ENCODE data around the gene ATP10A.

Gene ATP10A

GRCh38 chr15:25741256-25741580 is 121.9 kb downstream of the ATP10A start:
- H3K9me3 ChIP-seq (ENCODE audit: low read length): no peaks in the 10 kb centered on the region
- H3K27ac ChIP-seq (ENCODE audit: low read depth, low read length, poor library complexity, severe bottlenecking): no peak overlapping the region
- no peaks in the 10 kb centered on the region for H3F3A ChIP-seq (ENCODE audit: insufficient read depth, low read length)
- TF ChIP-seq EZH2 (IDR thresholded peaks at IDR 0.05; ENCODE audit: borderline replicate concordance, low read length) (no peak), CTCF (IDR thresholded peaks at IDR 0.05; ENCODE audit: low read length) (no peak)
- H3K4me1 ChIP-seq (ENCODE audit: insufficient read depth, low read length, severe bottlenecking): no peaks in the 10 kb centered on the region
- H2AFZ ChIP-seq (ENCODE audit: low read length): no peak overlapping the region
- no peaks in the 10 kb centered on the region for H3K9me2 ChIP-seq (ENCODE audit: low read depth, low read length)
- no peak overlapping the region for H3K4me2 ChIP-seq (ENCODE audit: low read length)
- no peaks in the 10 kb centered on the region for H3K27me3 ChIP-seq (ENCODE audit: insufficient read depth, low read length)
- H4K20me1 ChIP-seq (ENCODE audit: insufficient read depth, low read length): no peaks in the 10 kb centered on the region
- no peaks in the 10 kb centered on the region for H3K79me2 ChIP-seq (ENCODE audit: insufficient read depth, low read length)
- no peak overlapping the region for H3K9ac ChIP-seq (ENCODE audit: low read length)
- H3K36me3 ChIP-seq (ENCODE audit: insufficient read depth, low read length): no peaks in the 10 kb centered on the region
- H3K4me3 ChIP-seq (ENCODE audit: low read depth, low read length, poor library complexity, severe bottlenecking): no peak overlapping the region

- Histone ChIP-seq H3K9me2 (ENCODE audit: low read depth, low read length) (no peaks in the 10 kb centered on the region), H3K36me3 (ENCODE audit: insufficient read depth, low read length) (no peaks in the 10 kb centered on the region), H3K9me3 (ENCODE audit: low read length) (no peaks in the 10 kb centered on the region), H3K4me3 (ENCODE audit: low read depth, low read length, poor library complexity, severe bottlenecking) (no peak overlapping the region), H3K4me1 (ENCODE audit: insufficient read depth, low read length, severe bottlenecking) (no peaks in the 10 kb centered on the region), H3K9ac (ENCODE audit: low read length) (no peak overlapping the region), H2AFZ (ENCODE audit: low read length) (no peak overlapping the region), H3K4me2 (ENCODE audit: low read length) (no peak overlapping the region), H3K79me2 (ENCODE audit: insufficient read depth, low read length) (no peaks in the 10 kb centered on the region), H4K20me1 (ENCODE audit: insufficient read depth, low read length) (no peaks in the 10 kb centered on the region), H3F3A (ENCODE audit: insufficient read depth, low read length) (no peaks in the 10 kb centered on the region), H3K27me3 (ENCODE audit: insufficient read depth, low read length) (no peaks in the 10 kb centered on the region), H3K27ac (ENCODE audit: low read depth, low read length, poor library complexity, severe bottlenecking) (no peak overlapping the region)
- no peak for TF ChIP-seq CTCF (IDR thresholded peaks at IDR 0.05; ENCODE audit: low read length)
- no peak for TF ChIP-seq EZH2 (IDR thresholded peaks at IDR 0.05; ENCODE audit: borderline replicate concordance, low read length)
These were observed 122.5 kb downstream of the ATP10A start for GRCh38 chr15:25740383-25741255.

DNA sequence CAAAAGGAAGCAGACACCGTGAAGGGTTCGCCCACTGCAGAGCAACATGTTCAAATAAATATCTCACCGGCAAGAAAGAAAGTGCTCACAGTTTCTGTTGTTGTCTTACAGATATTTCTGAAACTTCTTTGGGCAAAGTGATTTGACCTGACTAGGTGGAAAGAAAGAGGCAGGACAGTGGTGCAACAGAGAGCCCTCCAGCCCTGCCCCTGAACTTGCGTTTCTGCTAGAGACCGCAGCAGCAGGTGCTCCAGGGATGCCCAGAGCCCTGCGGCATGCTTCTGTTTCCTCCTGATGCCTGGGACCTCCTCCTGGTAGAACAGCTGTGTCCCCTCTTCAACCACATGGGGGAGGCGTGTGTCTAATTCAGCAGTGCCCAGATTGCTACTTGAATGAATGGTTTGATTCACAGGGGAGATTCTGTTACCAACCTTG is 123.4 kb downstream of the ATP10A start:
- Histone ChIP-seq H3K4me3 (ENCODE audit: low read depth, low read length, poor library complexity, severe bottlenecking) (no peak overlapping the region), H3K27me3 (ENCODE audit: insufficient read depth, low read length) (no peaks in the 10 kb centered on the region), H3K9me2 (ENCODE audit: low read depth, low read length) (no peaks in the 10 kb centered on the region), H4K20me1 (ENCODE audit: insufficient read depth, low read length) (no peaks in the 10 kb centered on the region), H3K4me1 (ENCODE audit: insufficient read depth, low read length, severe bottlenecking) (no peaks in the 10 kb centered on the region), H2AFZ (ENCODE audit: low read length) (no peak overlapping the region), H3K36me3 (ENCODE audit: insufficient read depth, low read length) (no peaks in the 10 kb centered on the region), H3K9ac (ENCODE audit: low read length) (no peak overlapping the region), H3F3A (ENCODE audit: insufficient read depth, low read length) (no peaks in the 10 kb centered on the region), H3K27ac (ENCODE audit: low read depth, low read length, poor library complexity, severe bottlenecking) (no peak overlapping the region), H3K79me2 (ENCODE audit: insufficient read depth, low read length) (no peaks in the 10 kb centered on the region), H3K9me3 (ENCODE audit: low read length) (no peaks in the 10 kb centered on the region), H3K4me2 (ENCODE audit: low read length) (no peak overlapping the region)
- TF ChIP-seq EZH2 (IDR thresholded peaks at IDR 0.05; ENCODE audit: borderline replicate concordance, low read length) (no peak), CTCF (IDR thresholded peaks at IDR 0.05; ENCODE audit: low read length) (no peak; the same call in 1 of the 2 replicates)
